Small intestine (tissue), 7 donors: ENCODE measurements around the gene RNF186. TPM values are rescaled to one million over a fixed set of nuclear protein-coding genes. Genes with fewer than 3 reads are reported as not detected.
"Not testable (repeated sequence)": the region's sequence is repeated elsewhere in the genome, so short reads cannot be mapped to it uniquely, and the experiment has no call there.

Experiments used
- DNase-seq, 2 donors: peaks; one replicate each; pipeline versions ENCODE4 v3.0.0 to v3.0.0-alpha.2; 2013
- FAIRE-seq: peaks from 2 replicates; lab custom pipeline; 2012; peaks lifted over from hg19 to GRCh38; lab: Jason Lieb, UNC
- H3K27ac ChIP-seq, 3 donors: one replicate each; pipeline ENCODE4 v1.5.1; 2013; ENCODE audit warnings: low read length in 2 of 3, mild to moderate bottlenecking in 2 of 3, control low read depth in 1 of 3, inconsistent platforms in 1 of 3, low read depth in 1 of 3, moderate library complexity in 1 of 3
- H3K27me3 ChIP-seq, 3 donors: one replicate each; pipeline ENCODE4 v1.6.1; 2013; ENCODE audit warnings: low read length in 3 of 3, inconsistent platforms in 1 of 3; ENCODE audit not compliant: control insufficient read depth in 3 of 3, insufficient read depth in 3 of 3
- H3K36me3 ChIP-seq, 3 donors: one replicate each; pipeline ENCODE4 v1.6.1; 2013; ENCODE audit warnings: low read length in 3 of 3, inconsistent platforms in 1 of 3, low read depth in 1 of 3, mild to moderate bottlenecking in 1 of 3, moderate library complexity in 1 of 3; ENCODE audit not compliant: control insufficient read depth in 3 of 3, insufficient read depth in 2 of 3
- H3K4me1 ChIP-seq, 3 donors: one replicate each; pipeline ENCODE4 v1.6.1; 2013; ENCODE audit warnings: low read length in 2 of 3, inconsistent platforms in 1 of 3, low read depth in 1 of 3, mild to moderate bottlenecking in 1 of 3, moderate library complexity in 1 of 3; ENCODE audit not compliant: control insufficient read depth in 3 of 3, insufficient read depth in 2 of 3
- H3K4me3 ChIP-seq, 3 donors: one replicate each; pipeline ENCODE4 v1.5.1; 2013; ENCODE audit warnings: low read length in 3 of 3, control low read depth in 1 of 3, inconsistent platforms in 1 of 3, low read depth in 1 of 3, mild to moderate bottlenecking in 1 of 3, moderate library complexity in 1 of 3
- H3K9me3 ChIP-seq, 2 donors: one replicate each; pipeline ENCODE4 v1.6.1; 2013; ENCODE audit warnings: low read depth in 1 of 2, low read length in 1 of 2; ENCODE audit not compliant: control insufficient read depth in 2 of 2, insufficient read depth in 1 of 2
- WGBS, 3 donors: extraction: QIAGEN DNeasy Blood & Tissue Kit; methylation state at CpG; one replicate each; pipeline ENCODE4 v1.1.7; 2013; 5-methylcytosine and 5-hydroxymethylcytosine counted together
- polyA plus RNA-seq, 4 donors: library from polyadenylated mRNA; stranded (reverse) in 3 of 4; unstranded in 1 of 4; fragments of 200-250 nt in 3 of 4; fragments of 120-200 nt in 1 of 4; gene quantifications; one replicate each; pipeline versions ENCODE4 v1.2.1 to v1.2.3, GENCODE V29; 2013
- donor health status: healthy with polysubstance abuse.
- donor health status: control.
- donor health status: control.
- donor health status: Bipolar disorder and iron deficiency.
- donor health status: healthy.

Gene RNF186
- polyA plus RNA-seq, 4 donors, result 41.8 to 257 (median 104) TPM

DNA sequence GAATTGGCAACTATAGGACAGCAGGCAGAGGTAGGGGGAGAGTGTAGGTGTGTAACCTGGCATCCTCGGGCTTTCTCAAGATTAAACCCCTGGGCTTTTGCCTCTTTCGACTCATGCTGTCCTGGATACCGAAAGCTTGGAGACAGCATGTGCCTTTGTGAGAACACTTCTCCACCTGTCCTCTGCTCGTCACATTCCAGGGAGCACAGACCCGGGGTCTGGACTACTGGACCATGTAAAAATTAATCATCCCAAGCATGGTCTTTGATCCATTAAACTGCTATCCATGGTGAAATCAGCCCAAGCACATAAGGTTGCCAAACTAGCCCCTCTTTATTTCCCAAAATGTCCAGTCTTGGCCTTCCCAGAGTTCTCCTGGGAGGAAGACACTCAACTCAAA lies 9.0 kb upstream of the RNF186 start:
- H3K36me3 ChIP-seq, result no peaks in the 10 kb centered on the region
- H3K4me3 ChIP-seq, result no peak overlapping the region
- peaks cover 0 to 22% (median 2%) of the 10 kb centered on the region in 3 donors for H3K4me1 ChIP-seq
- H3K27ac ChIP-seq, result no peak overlapping the region
- H3K27me3 ChIP-seq, result no peaks in the 10 kb centered on the region
- H3K9me3 ChIP-seq, result no peaks in the 10 kb centered on the region
- DNase-seq (no peak), FAIRE-seq (no peak)
- 83 to 91% (median 89%) methylated on average over 5 of the region's 5 CpGs for WGBS, 3 donors

GRCh38 chr1:19819701-19820100 lies 4.6 kb upstream of the RNF186 start:
- no peak for DNase-seq
- WGBS, 3 donors, result 68 to 88% (median 88%) methylated on average over 5 of the region's 5 CpGs
- Histone ChIP-seq H3K36me3 (no peaks in the 10 kb centered on the region), H3K9me3 (no peaks in the 10 kb centered on the region), H3K4me3 (no peak overlapping the region), H3K27ac (no peak overlapping the region), H3K4me1 (peaks cover 0 to 46% (median 0%) of the 10 kb centered on the region in 3 donors), H3K27me3 (no peaks in the 10 kb centered on the region)
- no peak for FAIRE-seq

DNA sequence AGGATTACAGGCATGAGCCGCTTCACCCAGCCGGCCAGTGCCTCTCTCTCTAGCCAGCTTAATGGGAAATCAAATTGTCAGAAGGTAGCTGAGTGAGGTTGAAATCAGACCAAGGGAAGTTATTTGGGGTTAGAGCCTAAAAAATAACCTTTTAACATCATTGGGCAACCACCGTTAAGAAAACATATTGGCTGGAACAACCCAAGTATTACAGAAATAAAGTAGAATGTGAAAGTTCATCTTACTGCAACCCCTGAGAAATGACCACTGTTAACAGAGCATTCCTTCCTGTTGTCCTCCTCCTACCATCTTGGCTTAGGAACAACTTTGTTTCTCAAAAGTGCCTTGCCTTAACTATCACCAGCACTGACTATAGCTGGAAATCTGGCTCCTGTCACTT lies 3.2 kb upstream of the RNF186 start:
- no peaks in the 10 kb centered on the region for H3K27me3 ChIP-seq
- FAIRE-seq (no peak), DNase-seq (no peak)
- peaks cover 0 to 55% (median 0%) of the 10 kb centered on the region in 3 donors for H3K4me1 ChIP-seq
- 90 to 97% (median 96%) methylated on average over 3 of the region's 3 CpGs for WGBS, 3 donors
- no peak overlapping the region for H3K27ac ChIP-seq
- no peaks in the 10 kb centered on the region for H3K36me3 ChIP-seq
- H3K9me3 ChIP-seq, result no peaks in the 10 kb centered on the region
- H3K4me3 ChIP-seq, result no peak overlapping the region

DNA sequence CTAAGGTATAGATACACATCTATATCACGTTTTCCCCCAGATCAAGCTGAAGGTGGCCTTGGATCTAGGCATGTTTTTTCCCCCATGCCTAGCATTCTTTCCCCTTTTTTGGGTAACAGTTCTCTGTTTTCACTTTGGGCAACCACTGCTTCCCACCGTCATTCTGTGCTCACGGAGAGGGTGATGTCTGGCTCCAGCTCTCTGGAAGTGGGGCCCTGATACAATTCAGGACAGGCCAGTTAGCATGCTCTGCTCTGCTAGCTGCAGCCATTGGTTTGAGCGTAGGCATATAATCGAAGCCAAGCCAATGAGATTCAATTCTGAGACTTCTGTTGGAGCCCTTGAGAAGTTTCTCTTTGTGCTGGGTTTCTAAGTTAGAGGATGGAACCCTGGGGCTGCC lies 2.1 kb upstream of the RNF186 start:
- H3K27me3 ChIP-seq, result no peaks in the 10 kb centered on the region
- no peaks in the 10 kb centered on the region for H3K36me3 ChIP-seq
- no peak for FAIRE-seq
- H3K27ac ChIP-seq, result peak overlapping the region in 1 of 3 donors; percentile 100
- H3K9me3 ChIP-seq, result no peaks in the 10 kb centered on the region
- peaks cover 0 to 66% (median 0%) of the 10 kb centered on the region in 3 donors for H3K4me1 ChIP-seq
- no peak overlapping the region for H3K4me3 ChIP-seq
- WGBS, 3 donors, result 75 to 85% (median 83%) methylated on average over 5 of the region's 5 CpGs
- no peak for DNase-seq

DNA sequence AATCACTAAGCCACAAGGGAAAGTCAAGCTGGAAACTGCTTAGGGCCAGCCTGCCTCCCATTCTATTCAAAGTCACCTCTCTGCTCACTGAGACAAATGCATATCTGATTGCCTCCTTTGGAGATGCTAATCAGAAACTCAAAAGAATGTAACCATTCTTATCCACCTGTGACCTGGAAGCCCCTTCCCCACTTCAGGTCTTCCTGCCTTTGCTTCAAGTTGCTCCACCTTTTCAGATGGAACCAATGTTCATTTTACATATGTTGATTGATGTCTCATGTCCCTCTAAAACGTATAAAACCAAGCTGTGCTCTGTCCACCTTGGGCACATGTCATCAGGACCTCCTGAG lies 1.6 kb upstream of the RNF186 start:
- H3K4me3 ChIP-seq, H3K9me3 ChIP-seq, FAIRE-seq, H3K36me3 ChIP-seq, DNase-seq, H3K27me3 ChIP-seq: not testable (repeated sequence)
- Histone ChIP-seq H3K4me1 (peaks cover 0 to 70% (median 2%) of the 10 kb centered on the region in 3 donors), H3K27ac (peak overlapping the region; percentile 92 to 100 (median 96))
- WGBS, 3 donors, result 38 to 53% (median 44%) methylated on average over 1 of the region's 1 CpG

DNA sequence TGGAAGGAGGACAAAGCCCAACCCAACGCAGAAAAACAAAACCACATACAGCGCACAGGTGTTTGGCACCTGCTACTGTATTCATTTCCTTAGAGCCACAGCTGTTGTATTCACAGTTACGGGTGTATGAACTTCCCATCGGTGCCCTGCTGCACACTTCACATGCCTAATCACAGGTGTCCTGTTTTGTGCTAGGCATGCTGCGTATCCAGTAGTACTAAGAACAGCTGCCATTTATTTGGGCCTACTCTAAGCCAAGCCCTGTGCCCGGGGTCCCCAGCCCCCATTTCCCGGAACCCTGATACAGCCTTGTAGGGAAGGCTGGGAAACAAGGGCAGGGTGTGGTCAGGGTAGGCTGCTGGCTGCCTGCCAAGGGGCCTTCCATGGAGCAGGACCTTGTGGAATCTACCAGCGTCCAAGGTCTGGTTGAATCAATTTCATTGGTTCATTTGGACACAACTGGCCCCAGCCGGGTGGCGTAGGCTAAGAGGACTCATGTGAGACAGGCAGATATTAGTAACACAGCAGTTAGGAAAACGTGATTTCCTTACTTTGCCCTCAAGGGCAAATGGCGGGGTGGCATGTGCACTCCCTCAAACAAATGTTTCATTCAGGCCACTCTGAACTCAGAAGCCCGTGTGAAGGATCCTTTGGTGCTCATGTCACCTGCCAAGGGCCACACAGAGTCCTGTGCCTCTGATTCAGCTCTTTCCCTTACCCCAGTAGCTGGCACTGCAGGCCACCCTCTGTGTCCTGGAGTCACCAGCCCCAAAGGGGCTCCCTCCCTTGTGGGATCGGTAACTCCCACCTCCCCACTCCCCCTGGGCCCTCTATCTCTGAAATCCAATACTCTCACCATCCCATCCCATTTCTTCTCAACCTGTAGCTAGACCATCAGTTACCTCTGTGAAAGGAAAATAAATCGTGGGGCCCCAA lies 986 bp upstream of the RNF186 start:
- no peak for FAIRE-seq
- 15 to 49% (median 27%) methylated on average over 15 of the region's 15 CpGs for WGBS, 3 donors
- Histone ChIP-seq H3K27me3 (no peaks in the 10 kb centered on the region), H3K27ac (peak overlapping the region; percentile 92 to 100 (median 96)), H3K9me3 (no peaks in the 10 kb centered on the region), H3K4me1 (peaks cover 0 to 76% (median 2%) of the 10 kb centered on the region in 3 donors), H3K4me3 (peak overlapping the region in 2 of 3 donors; percentile 1 to 25), H3K36me3 (peaks cover 0 to 6% (median 0%) of the 10 kb centered on the region in 3 donors)
- peak; percentile 97 for DNase-seq

- Histone ChIP-seq H3K4me3 (peak overlapping the region; percentile 8 to 82 (median 54)), H3K27me3 (no peaks in the 10 kb centered on the region), H3K4me1 (peaks cover 0 to 83% (median 2%) of the 10 kb centered on the region in 3 donors), H3K36me3 (peaks cover 0 to 8% (median 0%) of the 10 kb centered on the region in 3 donors), H3K27ac (peak overlapping the region; percentile 92 to 100 (median 93)), H3K9me3 (peaks cover 0 to 4% of the 10 kb centered on the region in 2 donors)
- DNase-seq, result peak in 1 of 2 donors; percentile 40
- FAIRE-seq, result no peak
- WGBS, 3 donors, result 20 to 68% (median 41%) methylated on average over 15 of the region's 15 CpGs
Measured at GRCh38 chr1:19814244-19814661, 830 bp downstream of the RNF186 start.

DNA sequence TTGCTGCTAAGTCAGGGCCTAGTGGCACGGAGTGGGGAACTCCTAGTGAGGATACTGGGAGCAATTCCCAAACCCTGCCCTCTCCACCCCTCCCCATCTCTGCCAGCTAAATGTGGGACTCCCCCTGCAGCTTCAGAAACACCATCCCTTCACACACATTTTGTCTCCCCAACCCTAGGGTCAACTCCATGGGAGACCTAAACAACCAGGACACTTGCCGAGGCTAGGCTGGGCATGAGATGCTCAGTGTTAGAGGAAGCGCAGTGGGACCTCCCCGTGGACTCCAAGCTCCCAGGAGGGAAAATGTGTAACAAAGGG lies 1.5 kb downstream of the RNF186 start:
- Histone ChIP-seq H3K27me3 (no peaks in the 10 kb centered on the region), H3K4me1 (peaks cover 0 to 76% (median 2%) of the 10 kb centered on the region in 3 donors), H3K9me3 (peaks cover 0 to 11% of the 10 kb centered on the region in 2 donors), H3K36me3 (peaks cover 0 to 14% (median 0%) of the 10 kb centered on the region in 3 donors), H3K4me3 (peak overlapping the region in 2 of 3 donors; percentile 54 to 82), H3K27ac (peak overlapping the region; percentile 61 to 100 (median 93))
- WGBS, 3 donors, result 15 to 67% (median 33%) methylated on average over 4 of the region's 4 CpGs
- DNase-seq (no peak), FAIRE-seq (no peak)
